ENCODE measurements around the gene PELI1. TPM values are rescaled to one million over a fixed set of nuclear protein-coding genes. Genes with fewer than 3 reads are reported as not detected.

PELI1 gene
- total RNA-seq, 2 experiments from 2014 or later: 257 to 274 TPM

DNA sequence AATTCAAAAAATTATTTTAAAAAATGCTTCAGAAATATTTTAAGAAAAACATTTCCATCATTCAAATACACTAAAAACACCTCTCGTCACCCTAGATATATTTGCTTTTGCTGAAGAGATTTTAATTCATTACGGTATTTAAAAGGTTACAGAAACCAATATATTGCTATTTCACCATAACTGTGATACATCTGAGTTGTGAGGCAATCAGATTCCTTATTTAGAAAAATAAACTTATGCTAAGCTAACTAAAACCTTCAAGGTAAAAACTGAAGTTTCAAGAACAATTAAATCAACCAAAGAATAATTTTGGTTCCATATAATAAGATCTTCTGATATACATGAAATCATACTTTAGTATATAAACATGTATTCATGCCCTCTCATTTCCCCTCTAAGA, 32.8 kb downstream of the PELI1 start:
- ChIA-PET POLR2A (interaction anchor here (0.6 to 1.2 kb wide), 2 partner anchors 12 to 30 kb away, joined by 3 to 4 read pairs; no protein-coding TSS in a partner anchor), CTCF (interaction anchor here (1.0 to 1.3 kb wide), 2 partner anchors 14 to 216 kb away, joined by 3 read pairs; no protein-coding TSS in a partner anchor)
- ATAC-seq (ENCODE audit: poor library complexity) (no peak), DNase-seq (no peak)
- peaks cover 17% of the 10 kb centered on the region for H3K4me1 ChIP-seq (ENCODE audit: insufficient read depth, low read length)
- H3K9me3 Mint-ChIP-seq: no peaks in the 10 kb centered on the region
- H3K4me1 Mint-ChIP-seq (ENCODE audit: low read depth): peaks cover 88% of the 10 kb centered on the region
- no peak overlapping the region for H3K27ac Mint-ChIP-seq
- peaks cover 24% of the 10 kb centered on the region for H3K36me3 Mint-ChIP-seq (ENCODE audit: low read depth)
- TF ChIP-seq, protein P1, sequence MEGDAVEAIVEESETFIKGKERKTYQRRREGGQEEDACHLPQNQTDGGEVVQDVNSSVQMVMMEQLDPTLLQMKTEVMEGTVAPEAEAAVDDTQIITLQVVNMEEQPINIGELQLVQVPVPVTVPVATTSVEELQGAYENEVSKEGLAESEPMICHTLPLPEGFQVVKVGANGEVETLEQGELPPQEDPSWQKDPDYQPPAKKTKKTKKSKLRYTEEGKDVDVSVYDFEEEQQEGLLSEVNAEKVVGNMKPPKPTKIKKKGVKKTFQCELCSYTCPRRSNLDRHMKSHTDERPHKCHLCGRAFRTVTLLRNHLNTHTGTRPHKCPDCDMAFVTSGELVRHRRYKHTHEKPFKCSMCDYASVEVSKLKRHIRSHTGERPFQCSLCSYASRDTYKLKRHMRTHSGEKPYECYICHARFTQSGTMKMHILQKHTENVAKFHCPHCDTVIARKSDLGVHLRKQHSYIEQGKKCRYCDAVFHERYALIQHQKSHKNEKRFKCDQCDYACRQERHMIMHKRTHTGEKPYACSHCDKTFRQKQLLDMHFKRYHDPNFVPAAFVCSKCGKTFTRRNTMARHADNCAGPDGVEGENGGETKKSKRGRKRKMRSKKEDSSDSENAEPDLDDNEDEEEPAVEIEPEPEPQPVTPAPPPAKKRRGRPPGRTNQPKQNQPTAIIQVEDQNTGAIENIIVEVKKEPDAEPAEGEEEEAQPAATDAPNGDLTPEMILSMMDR (IDR thresholded peaks at IDR 0.05): no peak
- H3K4me3 Mint-ChIP-seq: no peak overlapping the region
- no peaks in the 10 kb centered on the region for H3K27me3 Mint-ChIP-seq
- no peaks in the 10 kb centered on the region for H3K27me3 ChIP-seq (ENCODE audit: control insufficient read depth in 1 of 2, insufficient read depth in 2 of 2, low read length in 2 of 2)
- no peak overlapping the region for H3K27ac ChIP-seq (ENCODE audit: low read depth in 1 of 2, low read length in 2 of 2)
- intact Hi-C loops (cut with DNase I, micrococcal nuclease): no loop called here
- H3K4me3 ChIP-seq (ENCODE audit: low read length): no peak overlapping the region
- H3K36me3 ChIP-seq (ENCODE audit: insufficient read depth, low read length): peaks cover 16% of the 10 kb centered on the region
- H3K9me3 ChIP-seq (ENCODE audit: control insufficient read depth in 1 of 2, insufficient read depth in 1 of 2, low read length in 2 of 2): no peaks in the 10 kb centered on the region

GRCh38 chr2:64108666-64109241, 35.5 kb downstream of the PELI1 start:
- ChIA-PET POLR2A (no interaction called here), CTCF (interaction anchor here (0.6 kb wide), 1 partner anchor 13 kb away, joined by 4 read pairs; no protein-coding TSS in a partner anchor)
- Mint-ChIP-seq H3K9me3 (no peaks in the 10 kb centered on the region), H3K27me3 (no peaks in the 10 kb centered on the region), H3K4me1 (ENCODE audit: low read depth) (peaks cover 85% of the 10 kb centered on the region), H3K36me3 (ENCODE audit: low read depth) (peaks cover 51% of the 10 kb centered on the region), H3K4me3 (no peak overlapping the region), H3K27ac (no peak overlapping the region)
- Histone ChIP-seq H3K9me3 (ENCODE audit: control insufficient read depth in 1 of 2, insufficient read depth in 1 of 2, low read length in 2 of 2) (no peaks in the 10 kb centered on the region), H3K4me3 (ENCODE audit: low read length) (no peak overlapping the region), H3K27ac (ENCODE audit: low read depth in 1 of 2, low read length in 2 of 2) (no peak overlapping the region), H3K27me3 (ENCODE audit: control insufficient read depth in 1 of 2, insufficient read depth in 2 of 2, low read length in 2 of 2) (no peaks in the 10 kb centered on the region), H3K4me1 (ENCODE audit: insufficient read depth, low read length) (peaks cover 8% of the 10 kb centered on the region), H3K36me3 (ENCODE audit: insufficient read depth, low read length) (peaks cover 34% of the 10 kb centered on the region)
- ATAC-seq (ENCODE audit: poor library complexity) (no peak), DNase-seq (no peak)
- intact Hi-C loops (cut with DNase I, micrococcal nuclease): no loop called here
- TF ChIP-seq, protein P1 (IDR thresholded peaks at IDR 0.05): no peak

- no peak for ATAC-seq (ENCODE audit: poor library complexity)
- Mint-ChIP-seq H3K4me3 (no peak overlapping the region), H3K9me3 (no peaks in the 10 kb centered on the region), H3K36me3 (ENCODE audit: low read depth) (peaks cover 65% of the 10 kb centered on the region), H3K27me3 (no peaks in the 10 kb centered on the region), H3K27ac (no peak overlapping the region), H3K4me1 (ENCODE audit: low read depth) (peaks cover 90% of the 10 kb centered on the region)
- no peaks in the 10 kb centered on the region for H3K27me3 ChIP-seq (ENCODE audit: control insufficient read depth in 1 of 2, insufficient read depth in 2 of 2, low read length in 2 of 2)
- CTCF ChIA-PET: interaction anchor here (0.9 kb wide), 1 partner anchor 9 kb away, joined by 3 read pairs; no protein-coding TSS in a partner anchor
- H3K36me3 ChIP-seq (ENCODE audit: insufficient read depth, low read length): peaks cover 34% of the 10 kb centered on the region
- POLR2A ChIA-PET: interaction anchor here (1.2 to 3.1 kb wide), 4 partner anchors 9 to 221 kb away, joined by 3 to 9 read pairs (median 6); no protein-coding TSS in a partner anchor
- no peak for DNase-seq
- no peaks in the 10 kb centered on the region for H3K9me3 ChIP-seq (ENCODE audit: control insufficient read depth in 1 of 2, insufficient read depth in 1 of 2, low read length in 2 of 2)
- TF ChIP-seq, protein P1 (IDR thresholded peaks at IDR 0.05): no peak
- no peak overlapping the region for H3K4me3 ChIP-seq (ENCODE audit: low read length)
- no peak overlapping the region for H3K27ac ChIP-seq (ENCODE audit: low read depth in 1 of 2, low read length in 2 of 2)
- intact Hi-C loops (cut with DNase I, micrococcal nuclease): no loop called here
- peaks cover 17% of the 10 kb centered on the region for H3K4me1 ChIP-seq (ENCODE audit: insufficient read depth, low read length)
These were observed 37.7 kb downstream of the PELI1 start for GRCh38 chr2:64106481-64106880.
